BE2C (cell line): Measurements from ENCODE around the gene ERC1.

ENCODE experiments used
- DNase-seq: peaks from one replicate; pipeline ENCODE4 v3.0.0-alpha.2; 2020
- H3K27me3 ChIP-seq: fragments of 250-450 bp; sonication (Bioruptor Pico); 2 replicates; pipeline ENCODE4 v1.5.1; 2020; ENCODE audit warnings: mild to moderate bottlenecking
- H3K36me3 ChIP-seq: fragments of 250-450 bp; sonication (Bioruptor Pico); 2 replicates; pipeline ENCODE4 v1.5.1; 2020; ENCODE audit warnings: mild to moderate bottlenecking
- H3K4me1 ChIP-seq: fragments of 250-450 bp; sonication (Bioruptor Pico); 2 replicates; pipeline ENCODE4 v1.5.1; 2020
- H3K4me3 ChIP-seq: 2 replicates; pipeline ENCODE4 v1.5.1; 2011; ENCODE audit warnings: low read depth, low read length
- H3K9me3 ChIP-seq: fragments of 250-450 bp; sonication (Bioruptor Pico); 2 replicates; pipeline ENCODE4 v1.5.1; 2020
- CTCF ChIP-seq: IDR thresholded peaks from 2 replicates; pipeline ENCODE4 v1.5.1; 2012; ENCODE audit warnings: mild to moderate bottlenecking, low read depth, low read length

The ERC1 gene

DNA sequence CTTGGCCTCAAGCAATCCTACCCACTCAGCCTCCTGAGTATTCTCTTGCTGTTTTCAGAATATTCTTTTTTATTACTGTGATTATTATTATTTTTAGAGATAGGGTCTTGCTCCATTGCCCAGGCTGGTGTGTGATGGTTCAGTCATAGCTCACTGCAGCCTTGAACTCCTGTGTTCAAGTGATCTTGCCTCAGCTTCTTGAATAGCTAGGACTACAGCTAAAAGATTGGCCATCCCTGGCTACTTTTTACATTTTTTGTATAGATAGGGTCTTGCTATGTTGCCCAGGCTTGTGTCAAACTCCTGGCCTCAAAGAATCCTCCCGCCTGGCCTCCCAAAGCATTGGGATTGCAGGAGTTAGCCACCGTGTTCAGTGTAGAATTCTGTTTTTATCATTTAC is 73.3 kb downstream of the ERC1 start:
- Histone ChIP-seq H3K4me3 (no peak overlapping the region), H3K4me1 (no peaks in the 10 kb centered on the region), H3K36me3 (no peaks in the 10 kb centered on the region), H3K9me3 (peaks cover 3% of the 10 kb centered on the region; the same call in 1 of the 2 replicates), H3K27me3 (no peaks in the 10 kb centered on the region)
- no peak for TF ChIP-seq CTCF
- no peak for DNase-seq

DNA sequence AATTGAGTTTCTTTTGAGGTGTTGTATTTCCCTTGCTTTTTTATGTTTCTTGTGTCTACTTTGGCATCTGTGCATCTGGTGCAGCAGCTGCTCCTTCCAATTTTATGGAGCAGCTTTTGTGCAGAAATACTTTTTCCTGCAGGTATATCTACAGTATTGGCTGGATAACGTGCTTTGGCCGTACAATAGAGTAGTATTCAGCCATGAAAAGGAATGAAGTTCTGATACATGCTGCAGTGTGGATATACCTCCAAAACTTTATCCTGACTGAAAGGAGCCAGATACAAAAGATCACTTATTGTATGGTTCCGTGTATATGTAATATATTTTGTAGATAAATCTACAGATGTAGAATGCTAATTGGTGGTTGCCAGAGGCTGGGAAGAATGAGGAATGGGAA is 74.6 kb downstream of the ERC1 start:
- DNase-seq = no peak
- Histone ChIP-seq H3K4me1 (no peaks in the 10 kb centered on the region), H3K27me3 (no peaks in the 10 kb centered on the region), H3K4me3 (no peak overlapping the region), H3K9me3 (no peaks in the 10 kb centered on the region), H3K36me3 (no peaks in the 10 kb centered on the region)
- TF ChIP-seq CTCF = no peak

DNA sequence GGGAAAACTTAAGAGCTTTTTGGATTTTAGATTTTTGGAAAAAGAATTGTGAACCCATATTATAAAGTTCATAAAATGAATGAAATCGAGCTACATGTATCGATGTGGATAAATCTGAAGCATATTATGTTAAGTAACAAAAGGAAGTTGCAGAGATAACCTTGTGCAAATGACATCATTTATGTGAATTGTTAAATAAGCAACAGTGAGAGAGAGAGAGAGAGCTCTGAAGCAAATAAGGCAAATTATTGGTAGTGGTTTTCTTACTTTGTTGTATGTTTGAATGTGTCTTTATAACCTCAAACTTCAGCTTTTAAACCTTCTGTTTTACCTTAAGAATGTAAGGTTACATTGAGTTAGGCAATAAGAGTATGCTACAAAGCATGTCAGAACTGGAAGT is 78.8 kb downstream of the ERC1 start:
- Histone ChIP-seq H3K27me3 (no peaks in the 10 kb centered on the region), H3K36me3 (no peaks in the 10 kb centered on the region), H3K9me3 (no peaks in the 10 kb centered on the region), H3K4me3 (no peak overlapping the region), H3K4me1 (no peaks in the 10 kb centered on the region)
- DNase-seq = no peak
- TF ChIP-seq CTCF = no peak

DNA sequence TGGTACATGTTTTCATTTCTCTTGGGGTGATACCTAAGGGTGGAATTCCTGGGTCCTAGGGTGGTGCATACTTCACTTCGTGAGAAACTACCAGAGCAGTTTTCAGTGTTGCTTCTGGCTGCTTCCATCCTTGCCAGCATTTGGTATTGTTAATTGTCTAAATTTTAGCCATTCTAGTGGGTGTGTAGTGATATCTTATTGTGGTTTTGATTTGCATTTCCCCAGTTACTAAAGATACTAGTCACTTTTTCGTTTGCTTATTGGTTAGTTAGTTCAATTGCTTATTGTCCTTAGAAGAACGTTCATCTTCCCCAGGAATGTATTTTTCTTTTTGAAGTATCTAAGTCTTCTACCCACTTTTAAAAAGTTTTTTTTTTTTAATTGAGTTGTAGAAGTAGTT is 80.2 kb downstream of the ERC1 start:
- H3K36me3 ChIP-seq = no peaks in the 10 kb centered on the region
- no peaks in the 10 kb centered on the region for H3K4me1 ChIP-seq
- DNase-seq = no peak
- no peak for TF ChIP-seq CTCF
- H3K27me3 ChIP-seq = no peaks in the 10 kb centered on the region
- no peaks in the 10 kb centered on the region for H3K9me3 ChIP-seq
- H3K4me3 ChIP-seq = no peak overlapping the region

- no peak for DNase-seq
- H3K36me3 ChIP-seq = no peaks in the 10 kb centered on the region
- H3K4me1 ChIP-seq = no peaks in the 10 kb centered on the region
- H3K27me3 ChIP-seq = no peaks in the 10 kb centered on the region
- H3K9me3 ChIP-seq = no peaks in the 10 kb centered on the region
- TF ChIP-seq CTCF = no peak
- H3K4me3 ChIP-seq = no peak overlapping the region
Observed at GRCh38 chr12:1073652-1074051, 82.6 kb downstream of the ERC1 start.

- no peak overlapping the region for H3K4me3 ChIP-seq
- H3K9me3 ChIP-seq = no peaks in the 10 kb centered on the region
- DNase-seq = no peak
- no peaks in the 10 kb centered on the region for H3K27me3 ChIP-seq
- no peak for TF ChIP-seq CTCF
- no peaks in the 10 kb centered on the region for H3K36me3 ChIP-seq
- H3K4me1 ChIP-seq = peaks cover 7% of the 10 kb centered on the region; the same call in 1 of the 2 replicates
Observed at GRCh38 chr12:1077036-1077803, 86.2 kb downstream of the ERC1 start.
